Adrenal gland (tissue), 12 donors: ENCODE measurements around the gene CKS1B. TPM values are rescaled to one million over a fixed set of nuclear protein-coding genes. Genes with fewer than 3 reads are reported as not detected.

Experiments
- DNase-seq, 7 donors: peaks; one replicate each; pipeline ENCODE4 v3.0.0-alpha.2; 2019 to 2020
- H3K27ac ChIP-seq, 5 donors: fragments of 200-600 bp; sonication (generic) in 4 of 5; 1 replicate in 3 of 5; 2 replicates in 2 of 5; pipeline versions ENCODE4 v1.5.1 to v1.8.0; 2016 to 2020; ENCODE audit warnings: mild to moderate bottlenecking in 1 of 5
- H3K27me3 ChIP-seq: fragments of 200-600 bp; 2 replicates; pipeline ENCODE4 v1.8.0; 2021
- H3K36me3 ChIP-seq, 2 donors: fragments of 200-600 bp; replicated peaks in 1 of 2; 1 replicate in 1 of 2; 2 replicates in 1 of 2; pipeline versions ENCODE4 v1.5.1 to v1.8.0; 2018 to 2022
- H3K4me1 ChIP-seq, 2 donors: fragments of 200-600 bp; replicated peaks in 1 of 2; 1 replicate in 1 of 2; 2 replicates in 1 of 2; pipeline versions ENCODE4 v1.5.1 to v1.8.0; 2018 to 2021
- H3K4me3 ChIP-seq, 4 donors: fragments of 200-600 bp; sonication (generic) in 3 of 4; one replicate each; pipeline ENCODE4 v1.5.1; 2016 to 2018
- H3K9me3 ChIP-seq, 3 donors: fragments of 200-600 bp; sonication (generic) in 1 of 3; replicated peaks in 1 of 3; 1 replicate in 2 of 3; 2 replicates in 1 of 3; pipeline versions ENCODE4 v1.5.1 to v1.8.0; 2016 to 2021
- POLR2A ChIP-seq, 2 donors: fragments of 450-650 bp; IDR thresholded peaks; one replicate each; pipeline ENCODE4 v1.6.1; 2017; ENCODE audit warnings: antibody characterized with exemption in 2 of 2, mild to moderate bottlenecking in 2 of 2, moderate library complexity in 1 of 2
- WGBS, 4 donors: extraction: QIAGEN DNeasy Blood & Tissue Kit in 2 of 4; methylation state at CpG; one replicate each; pipeline versions ENCODE4 v1.1.5 to v1.1.7; 2013 to 2017; 5-methylcytosine and 5-hydroxymethylcytosine counted together
- intact Hi-C, 2 donors: fragments of 100-400 bp; cut with DNase I; formaldehyde crosslinking; loops; one replicate each; pipeline versions ENCODE4 v1.14.1 to v1.15.0; 2022 to 2023
- polyA plus RNA-seq, 3 donors: library from polyadenylated mRNA; stranded (reverse); fragments of 200-250 nt in 2 of 3; fragments of 350-450 nt in 1 of 3; fragmentation: Illumina TruSeq in 1 of 3; extraction: RNeasy Lipid Tissue Mini Kit (QIAGEN cat#74804) in 1 of 3; gene quantifications; one replicate each; pipeline ENCODE4 v1.2.3, GENCODE V29; 2013 to 2014
- total RNA-seq, 9 donors: library from RNA; depleted of rRNA in 4 of 9; stranded (reverse); fragments of >200 nt in 4 of 9; fragments of 120-200 nt in 1 of 9; fragmentation: NEBNext Ultra II Directional in 1 of 9; extraction: Animal tissue kit (Norgen Biotek cat#: 25700) in 1 of 9; gene quantifications; one replicate each; pipeline versions ENCODE4 v1.1.0 to v1.2.4, GENCODE V29; 2013 to 2023
- TF ChIP-seq, protein P1 (sequence below), 6 experiments: fragments of 450-650 bp in 4 of 6; fragments of 200-600 bp in 2 of 6; sonication (generic) in 1 of 6; IDR thresholded peaks; 1 replicate in 5 of 6; 2 replicates in 1 of 6; pipeline versions ENCODE4 v1.5.1 to v1.8.0; 2016 to 2021; ENCODE audit warnings: antibody characterized with exemption in 6 of 6, mild to moderate bottlenecking in 2 of 6, moderate library complexity in 1 of 6
- donor health status: healthy with polysubstance abuse.
- donor health status: Bipolar disorder and iron deficiency.
- donor health status: DM: yes; HTN: yes; CAD: no.
- donor health status: DM: no; HTN: no; CAD: no.
- donor health status: DM: no; HTN: no; CAD: no.
- donor health status: DM: yes; HTN: yes; CAD: no.

CKS1B gene
- total and polyA plus RNA-seq, 12 donors: 12.4 to 87.0 (median 29.5) TPM

DNA sequence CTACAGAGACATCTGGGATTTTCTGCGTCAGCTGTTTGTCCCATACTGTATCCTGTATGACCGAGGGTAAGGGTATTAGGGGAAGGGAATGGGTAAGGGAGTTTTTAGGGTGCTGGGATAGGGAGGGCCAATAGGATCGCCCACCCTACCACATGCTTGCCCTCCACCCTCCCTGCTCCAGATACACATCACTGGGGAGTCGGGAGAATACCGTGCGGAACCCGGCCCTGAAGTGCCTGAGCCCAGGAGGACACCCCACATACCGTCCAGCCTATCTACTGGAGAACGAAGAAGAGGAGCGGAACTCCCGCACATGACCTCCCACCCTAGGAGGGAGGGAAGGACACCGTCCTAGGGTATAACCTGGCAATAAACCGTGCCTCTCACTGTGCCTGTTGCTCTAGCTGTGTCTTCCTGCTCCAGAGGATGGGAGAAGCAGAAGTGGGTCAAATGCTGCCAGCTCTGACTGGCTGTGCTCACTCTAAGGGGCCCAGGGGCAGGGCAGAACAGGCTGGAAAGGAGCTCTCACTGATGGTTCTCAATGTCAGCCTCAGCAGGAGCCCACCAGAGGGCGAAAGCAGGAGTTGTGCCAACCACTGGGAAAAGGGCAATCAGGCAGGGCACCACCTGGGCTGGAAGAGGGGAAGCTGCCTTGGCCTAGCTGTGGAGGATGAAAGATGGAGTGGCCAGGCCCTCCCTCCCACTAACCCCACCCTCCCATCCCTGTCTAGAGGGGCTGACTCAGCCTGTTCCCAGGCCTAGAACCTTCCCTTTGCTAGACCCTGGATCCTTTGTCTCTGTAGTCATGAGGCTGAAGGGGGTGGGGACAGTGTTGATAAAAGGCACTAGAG, 18.5 kb downstream of the CKS1B start:
- Histone ChIP-seq H3K27me3 (no peaks in the 10 kb centered on the region), H3K9me3 (no peaks in the 10 kb centered on the region), H3K4me1 (peaks cover 0 to 3% of the 10 kb centered on the region in 2 donors), H3K27ac (no peak overlapping the region), H3K4me3 (no peak overlapping the region), H3K36me3 (peaks cover 0 to 6% of the 10 kb centered on the region in 2 donors)
- intact Hi-C loops: no loop called here
- 69 to 80% (median 74%) methylated on average over 13 to 14 of the region's 14 CpGs for WGBS, 4 donors
- TF ChIP-seq, protein P1, sequence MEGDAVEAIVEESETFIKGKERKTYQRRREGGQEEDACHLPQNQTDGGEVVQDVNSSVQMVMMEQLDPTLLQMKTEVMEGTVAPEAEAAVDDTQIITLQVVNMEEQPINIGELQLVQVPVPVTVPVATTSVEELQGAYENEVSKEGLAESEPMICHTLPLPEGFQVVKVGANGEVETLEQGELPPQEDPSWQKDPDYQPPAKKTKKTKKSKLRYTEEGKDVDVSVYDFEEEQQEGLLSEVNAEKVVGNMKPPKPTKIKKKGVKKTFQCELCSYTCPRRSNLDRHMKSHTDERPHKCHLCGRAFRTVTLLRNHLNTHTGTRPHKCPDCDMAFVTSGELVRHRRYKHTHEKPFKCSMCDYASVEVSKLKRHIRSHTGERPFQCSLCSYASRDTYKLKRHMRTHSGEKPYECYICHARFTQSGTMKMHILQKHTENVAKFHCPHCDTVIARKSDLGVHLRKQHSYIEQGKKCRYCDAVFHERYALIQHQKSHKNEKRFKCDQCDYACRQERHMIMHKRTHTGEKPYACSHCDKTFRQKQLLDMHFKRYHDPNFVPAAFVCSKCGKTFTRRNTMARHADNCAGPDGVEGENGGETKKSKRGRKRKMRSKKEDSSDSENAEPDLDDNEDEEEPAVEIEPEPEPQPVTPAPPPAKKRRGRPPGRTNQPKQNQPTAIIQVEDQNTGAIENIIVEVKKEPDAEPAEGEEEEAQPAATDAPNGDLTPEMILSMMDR (IDR thresholded peaks at IDR 0.05): no peak
- TF ChIP-seq POLR2A (IDR thresholded peaks at IDR 0.05): no peak
- DNase-seq: peak in 1 of 7 donors; percentile 30

DNA sequence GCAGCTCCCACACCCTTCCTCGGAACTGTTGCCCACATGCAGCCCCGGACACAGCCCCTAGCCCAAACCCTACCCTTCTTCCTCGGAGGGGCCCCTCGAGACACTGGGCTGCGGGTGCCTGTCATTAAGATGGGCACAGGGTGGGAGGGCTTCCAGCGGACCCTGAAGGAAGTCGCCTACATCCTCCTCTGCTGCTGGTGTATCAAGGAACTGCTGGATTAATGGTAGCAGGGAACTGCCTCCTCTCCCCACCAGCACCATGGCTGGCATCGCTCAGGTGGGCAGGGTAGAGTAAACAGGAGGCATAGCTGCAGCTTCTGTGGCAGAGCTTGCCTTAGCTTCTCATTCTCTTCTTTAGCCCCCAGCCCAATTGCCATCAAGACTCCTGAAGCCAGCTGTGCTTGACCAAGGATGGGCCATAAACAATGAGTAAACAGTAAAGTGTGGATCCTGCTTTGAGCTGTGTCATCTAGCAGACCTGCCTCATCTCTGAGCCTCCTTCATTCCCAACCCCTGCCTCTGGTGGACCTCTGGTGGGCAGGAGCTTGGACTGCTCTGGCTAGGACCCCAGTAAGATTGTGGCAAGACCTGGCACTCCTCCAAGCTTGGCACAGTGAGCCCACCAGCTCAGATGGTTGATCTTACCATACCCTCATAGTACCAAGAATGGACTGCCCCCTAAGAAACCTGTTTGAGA, 19.2 kb downstream of the CKS1B start, which contains the start of gene LENEP:
LENEP (plus strand) TSS at position 15 of the 697 bp plus-strand sequence; CDS start at position 37, 22 bp downstream.
- intact Hi-C loops: no loop called here
- H3K27me3 ChIP-seq: no peaks in the 10 kb centered on the region
- peak in 1 of 7 donors; percentile 17 for DNase-seq
- no peak for TF ChIP-seq POLR2A (IDR thresholded peaks at IDR 0.05)
- TF ChIP-seq, protein P1 (IDR thresholded peaks at IDR 0.05): no peak
- H3K9me3 ChIP-seq: no peaks in the 10 kb centered on the region
- H3K4me3 ChIP-seq: no peak within 1 kb of the TSS
- H3K27ac ChIP-seq: no peak within 1 kb of the TSS
- peaks cover under 1 to 4% of the 10 kb centered on the region in 2 donors for H3K4me1 ChIP-seq
- H3K36me3 ChIP-seq: peaks cover 0 to 6% of the 10 kb centered on the region in 2 donors
- WGBS, 4 donors: 76 to 100% (median 82%) methylated on average over 1 to 8 of the region's 8 CpGs

DNA sequence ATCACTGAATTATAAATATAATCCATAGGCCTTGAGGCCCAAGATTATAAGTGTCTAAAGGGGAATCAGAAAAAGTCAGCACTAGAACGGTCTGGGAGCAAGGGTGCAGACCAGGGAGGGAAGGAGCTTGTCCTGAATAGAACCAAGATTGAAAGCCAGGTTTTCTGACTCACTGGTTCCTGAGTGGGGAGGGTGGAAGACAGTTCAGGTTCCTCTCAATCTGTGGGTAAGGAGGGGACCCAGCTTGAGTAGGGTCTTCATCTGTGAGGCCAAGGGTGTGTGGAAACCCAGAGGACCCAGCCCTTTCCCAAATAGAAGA, 19.7 kb downstream of the CKS1B start:
- 22 to 53% (median 30%) methylated on average over 1 of the region's 1 CpG for WGBS, 4 donors
- no peak overlapping the region for H3K4me3 ChIP-seq
- TF ChIP-seq, protein P1 (IDR thresholded peaks at IDR 0.05): no peak
- TF ChIP-seq POLR2A (IDR thresholded peaks at IDR 0.05): no peak
- peaks cover 5 to 9% of the 10 kb centered on the region in 2 donors for H3K4me1 ChIP-seq
- no peak overlapping the region for H3K27ac ChIP-seq
- H3K36me3 ChIP-seq: peaks cover 0 to 6% of the 10 kb centered on the region in 2 donors
- DNase-seq: peak in 1 of 7 donors; percentile 14
- H3K9me3 ChIP-seq: no peaks in the 10 kb centered on the region
- no peaks in the 10 kb centered on the region for H3K27me3 ChIP-seq
- intact Hi-C loops: no loop called here

DNA sequence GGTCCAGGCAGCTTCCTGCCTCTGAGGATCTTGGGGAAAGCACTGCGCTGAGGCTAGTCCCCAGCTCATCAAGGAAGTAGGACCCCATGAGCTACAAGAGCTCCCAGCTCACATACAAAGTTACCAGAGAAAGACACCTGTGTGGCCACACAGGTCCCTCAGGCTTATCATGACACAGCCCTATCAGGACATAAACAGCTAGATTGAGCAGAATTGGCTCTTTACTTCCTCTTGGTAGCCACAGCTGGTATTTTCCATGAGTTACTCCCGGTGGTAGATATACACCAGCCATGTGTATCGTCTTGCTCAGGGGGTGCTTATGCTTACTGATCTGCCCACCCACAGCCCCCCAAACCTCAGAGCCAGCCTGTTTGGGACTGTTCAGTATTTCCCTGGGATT, 20.1 kb downstream of the CKS1B start:
- Histone ChIP-seq H3K4me1 (peaks cover 9 to 13% of the 10 kb centered on the region in 2 donors), H3K9me3 (no peaks in the 10 kb centered on the region), H3K27me3 (no peaks in the 10 kb centered on the region), H3K36me3 (peaks cover 0 to 6% of the 10 kb centered on the region in 2 donors), H3K4me3 (no peak overlapping the region), H3K27ac (no peak overlapping the region)
- intact Hi-C loops: no loop called here
- 58 to 92% (median 71%) methylated on average over 3 of the region's 3 CpGs for WGBS, 4 donors
- TF ChIP-seq, protein P1 (IDR thresholded peaks at IDR 0.05): no peak
- TF ChIP-seq POLR2A (IDR thresholded peaks at IDR 0.05): no peak
- DNase-seq: no peak
